ENCODE results near the gene BCDIN3D. TPM values are rescaled to one million over a fixed set of nuclear protein-coding genes. Genes with fewer than 3 reads are reported as not detected.

BCDIN3D gene
- total and polyA plus RNA-seq, 4 donors, result 1.7 to 4.4 (median 2.1) TPM

DNA sequence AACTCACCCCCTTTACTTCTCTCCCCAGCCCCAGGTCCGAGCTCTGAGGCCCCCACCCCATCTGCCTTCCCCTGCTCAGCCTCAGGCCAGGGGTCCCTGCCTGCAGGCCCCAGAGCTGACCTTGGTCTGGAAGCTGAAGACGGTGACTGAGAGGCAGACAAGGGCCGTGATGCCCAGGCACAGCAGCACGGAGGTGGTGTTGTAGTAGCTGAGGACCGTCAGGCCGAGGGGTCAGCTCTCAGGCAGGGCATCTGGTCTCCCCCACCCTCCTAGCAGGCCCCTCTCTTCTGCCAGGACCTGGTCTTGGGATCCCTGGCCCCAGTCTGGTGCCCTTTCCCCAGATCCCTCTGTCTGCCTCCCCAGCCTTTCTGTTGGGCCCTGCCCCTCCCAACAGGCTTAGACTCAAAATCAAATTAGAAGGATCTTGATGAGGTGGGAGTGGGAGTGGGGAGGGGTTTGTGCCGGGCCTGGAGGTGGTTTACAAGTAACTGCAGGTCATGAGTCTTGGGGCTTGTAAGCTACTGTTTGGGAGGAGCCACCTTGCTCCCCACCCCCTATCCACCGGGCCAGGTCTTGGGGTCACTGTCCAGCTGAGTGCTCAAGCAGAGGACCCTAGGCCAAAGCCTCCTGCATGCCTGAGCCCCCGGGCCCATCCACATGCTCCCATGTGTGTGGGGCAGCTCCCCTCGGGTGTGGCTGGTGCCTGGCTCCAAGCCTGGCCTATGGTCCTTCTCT is 46.6 kb upstream of the BCDIN3D start:
- H3K27me3 ChIP-seq (ENCODE audit: control insufficient read depth in 4 of 4, insufficient read depth in 4 of 4, low read length in 3 of 4), result no peaks in the 10 kb centered on the region
- no peaks in the 10 kb centered on the region for H3K9me3 ChIP-seq (ENCODE audit: control insufficient read depth in 4 of 4, low read length in 3 of 4)
- H3K36me3 ChIP-seq (ENCODE audit: control insufficient read depth in 4 of 4, insufficient read depth in 3 of 4, low read depth in 1 of 4, low read length in 3 of 4), result no peaks in the 10 kb centered on the region
- no peak overlapping the region for H3K27ac ChIP-seq (ENCODE audit: low read depth in 1 of 2, low read length in 2 of 2)
- no peak for DNase-seq (ENCODE audit: low spot score)
- WGBS, result 84% methylated on average over 10 of the region's 10 CpGs
- no peak overlapping the region for H3K4me3 ChIP-seq (ENCODE audit: low read depth in 1 of 3, low read length in 3 of 3)
- TF ChIP-seq, protein P1, sequence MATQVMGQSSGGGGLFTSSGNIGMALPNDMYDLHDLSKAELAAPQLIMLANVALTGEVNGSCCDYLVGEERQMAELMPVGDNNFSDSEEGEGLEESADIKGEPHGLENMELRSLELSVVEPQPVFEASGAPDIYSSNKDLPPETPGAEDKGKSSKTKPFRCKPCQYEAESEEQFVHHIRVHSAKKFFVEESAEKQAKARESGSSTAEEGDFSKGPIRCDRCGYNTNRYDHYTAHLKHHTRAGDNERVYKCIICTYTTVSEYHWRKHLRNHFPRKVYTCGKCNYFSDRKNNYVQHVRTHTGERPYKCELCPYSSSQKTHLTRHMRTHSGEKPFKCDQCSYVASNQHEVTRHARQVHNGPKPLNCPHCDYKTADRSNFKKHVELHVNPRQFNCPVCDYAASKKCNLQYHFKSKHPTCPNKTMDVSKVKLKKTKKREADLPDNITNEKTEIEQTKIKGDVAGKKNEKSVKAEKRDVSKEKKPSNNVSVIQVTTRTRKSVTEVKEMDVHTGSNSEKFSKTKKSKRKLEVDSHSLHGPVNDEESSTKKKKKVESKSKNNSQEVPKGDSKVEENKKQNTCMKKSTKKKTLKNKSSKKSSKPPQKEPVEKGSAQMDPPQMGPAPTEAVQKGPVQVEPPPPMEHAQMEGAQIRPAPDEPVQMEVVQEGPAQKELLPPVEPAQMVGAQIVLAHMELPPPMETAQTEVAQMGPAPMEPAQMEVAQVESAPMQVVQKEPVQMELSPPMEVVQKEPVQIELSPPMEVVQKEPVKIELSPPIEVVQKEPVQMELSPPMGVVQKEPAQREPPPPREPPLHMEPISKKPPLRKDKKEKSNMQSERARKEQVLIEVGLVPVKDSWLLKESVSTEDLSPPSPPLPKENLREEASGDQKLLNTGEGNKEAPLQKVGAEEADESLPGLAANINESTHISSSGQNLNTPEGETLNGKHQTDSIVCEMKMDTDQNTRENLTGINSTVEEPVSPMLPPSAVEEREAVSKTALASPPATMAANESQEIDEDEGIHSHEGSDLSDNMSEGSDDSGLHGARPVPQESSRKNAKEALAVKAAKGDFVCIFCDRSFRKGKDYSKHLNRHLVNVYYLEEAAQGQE (IDR thresholded peaks at IDR 0.05), result no peak
- TF ChIP-seq YY1 (IDR thresholded peaks at IDR 0.05) (no peak), EGR1 (IDR thresholded peaks at IDR 0.05; ENCODE audit: low read depth in 2 of 2) (no peak)
- H3K9ac ChIP-seq (ENCODE audit: low read depth in 1 of 2, low read length in 2 of 2), result no peak overlapping the region
- no peaks in the 10 kb centered on the region for H3K4me1 ChIP-seq (ENCODE audit: control insufficient read depth in 4 of 4, insufficient read depth in 4 of 4, low read length in 3 of 4)

DNA sequence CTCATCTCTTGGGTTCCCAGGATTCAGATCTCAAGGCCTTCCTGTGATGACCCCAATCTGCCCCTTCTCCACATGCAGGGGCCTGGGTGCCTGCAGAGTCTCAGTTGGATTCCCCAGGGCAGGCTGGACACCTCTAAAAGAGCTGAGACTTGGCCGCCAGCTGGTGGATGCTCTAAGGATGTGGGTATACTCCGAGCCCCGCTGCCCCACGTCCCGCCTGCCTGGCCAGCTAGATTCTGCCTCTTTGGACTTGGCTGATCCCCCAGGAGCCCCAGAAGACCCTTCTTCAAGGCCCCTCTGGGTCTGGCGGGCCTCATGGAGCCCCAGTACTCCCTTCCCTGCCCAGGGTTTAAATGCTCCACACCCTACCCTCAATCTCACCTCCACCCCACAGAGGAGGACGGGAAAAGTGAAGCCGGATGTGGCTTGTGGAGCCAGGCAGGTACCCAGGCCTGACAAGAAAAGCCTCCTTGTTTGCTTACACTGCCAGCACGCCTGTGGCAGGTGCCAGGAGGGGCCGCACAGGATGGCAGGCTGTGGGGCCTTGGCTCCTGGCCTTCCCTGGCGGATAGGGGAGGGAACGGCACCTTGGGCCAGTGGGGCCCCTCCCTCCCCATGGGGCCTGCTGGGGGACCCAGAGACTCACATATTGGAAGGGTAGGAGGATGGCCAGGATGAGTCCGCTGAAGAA is 45.7 kb upstream of the BCDIN3D start:
- no peaks in the 10 kb centered on the region for H3K9me3 ChIP-seq (ENCODE audit: control insufficient read depth in 4 of 4, low read length in 3 of 4)
- TF ChIP-seq, protein P1 (IDR thresholded peaks at IDR 0.05), result no peak
- TF ChIP-seq, protein P2, sequence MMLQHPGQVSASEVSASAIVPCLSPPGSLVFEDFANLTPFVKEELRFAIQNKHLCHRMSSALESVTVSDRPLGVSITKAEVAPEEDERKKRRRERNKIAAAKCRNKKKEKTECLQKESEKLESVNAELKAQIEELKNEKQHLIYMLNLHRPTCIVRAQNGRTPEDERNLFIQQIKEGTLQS (IDR thresholded peaks at IDR 0.05), result no peak
- TF ChIP-seq JUND (IDR thresholded peaks at IDR 0.05), result no peak
- TF ChIP-seq YY1 (IDR thresholded peaks at IDR 0.05), result no peak
- TF ChIP-seq FOXA2 (IDR thresholded peaks at IDR 0.05), result no peak
- no peak for TF ChIP-seq EGR1 (IDR thresholded peaks at IDR 0.05; ENCODE audit: low read depth in 2 of 2)
- TF ChIP-seq HNF4G (IDR thresholded peaks at IDR 0.05), result no peak
- TF ChIP-seq, protein P3, sequence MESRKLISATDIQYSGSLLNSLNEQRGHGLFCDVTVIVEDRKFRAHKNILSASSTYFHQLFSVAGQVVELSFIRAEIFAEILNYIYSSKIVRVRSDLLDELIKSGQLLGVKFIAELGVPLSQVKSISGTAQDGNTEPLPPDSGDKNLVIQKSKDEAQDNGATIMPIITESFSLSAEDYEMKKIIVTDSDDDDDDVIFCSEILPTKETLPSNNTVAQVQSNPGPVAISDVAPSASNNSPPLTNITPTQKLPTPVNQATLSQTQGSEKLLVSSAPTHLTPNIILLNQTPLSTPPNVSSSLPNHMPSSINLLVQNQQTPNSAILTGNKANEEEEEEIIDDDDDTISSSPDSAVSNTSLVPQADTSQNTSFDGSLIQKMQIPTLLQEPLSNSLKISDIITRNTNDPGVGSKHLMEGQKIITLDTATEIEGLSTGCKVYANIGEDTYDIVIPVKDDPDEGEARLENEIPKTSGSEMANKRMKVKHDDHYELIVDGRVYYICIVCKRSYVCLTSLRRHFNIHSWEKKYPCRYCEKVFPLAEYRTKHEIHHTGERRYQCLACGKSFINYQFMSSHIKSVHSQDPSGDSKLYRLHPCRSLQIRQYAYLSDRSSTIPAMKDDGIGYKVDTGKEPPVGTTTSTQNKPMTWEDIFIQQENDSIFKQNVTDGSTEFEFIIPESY (IDR thresholded peaks at IDR 0.05), result no peak
- TF ChIP-seq RXRA (IDR thresholded peaks at IDR 0.05), result no peak
- no peak for TF ChIP-seq TAF1 (conservative IDR thresholded peaks at IDR 0.05)
- TF ChIP-seq, protein P4, sequence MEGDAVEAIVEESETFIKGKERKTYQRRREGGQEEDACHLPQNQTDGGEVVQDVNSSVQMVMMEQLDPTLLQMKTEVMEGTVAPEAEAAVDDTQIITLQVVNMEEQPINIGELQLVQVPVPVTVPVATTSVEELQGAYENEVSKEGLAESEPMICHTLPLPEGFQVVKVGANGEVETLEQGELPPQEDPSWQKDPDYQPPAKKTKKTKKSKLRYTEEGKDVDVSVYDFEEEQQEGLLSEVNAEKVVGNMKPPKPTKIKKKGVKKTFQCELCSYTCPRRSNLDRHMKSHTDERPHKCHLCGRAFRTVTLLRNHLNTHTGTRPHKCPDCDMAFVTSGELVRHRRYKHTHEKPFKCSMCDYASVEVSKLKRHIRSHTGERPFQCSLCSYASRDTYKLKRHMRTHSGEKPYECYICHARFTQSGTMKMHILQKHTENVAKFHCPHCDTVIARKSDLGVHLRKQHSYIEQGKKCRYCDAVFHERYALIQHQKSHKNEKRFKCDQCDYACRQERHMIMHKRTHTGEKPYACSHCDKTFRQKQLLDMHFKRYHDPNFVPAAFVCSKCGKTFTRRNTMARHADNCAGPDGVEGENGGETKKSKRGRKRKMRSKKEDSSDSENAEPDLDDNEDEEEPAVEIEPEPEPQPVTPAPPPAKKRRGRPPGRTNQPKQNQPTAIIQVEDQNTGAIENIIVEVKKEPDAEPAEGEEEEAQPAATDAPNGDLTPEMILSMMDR (IDR thresholded peaks at IDR 0.05; ENCODE audit: low read depth, low read length, missing input control), result no peak
- no peak for TF ChIP-seq NR2F2 (IDR thresholded peaks at IDR 0.05)
- no peak for TF ChIP-seq GABPA (IDR thresholded peaks at IDR 0.05 in 1 of 2, conservative IDR thresholded peaks at IDR 0.05 in 1 of 2)
- TF ChIP-seq, protein P5, sequence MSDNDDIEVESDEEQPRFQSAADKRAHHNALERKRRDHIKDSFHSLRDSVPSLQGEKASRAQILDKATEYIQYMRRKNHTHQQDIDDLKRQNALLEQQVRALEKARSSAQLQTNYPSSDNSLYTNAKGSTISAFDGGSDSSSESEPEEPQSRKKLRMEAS (IDR thresholded peaks at IDR 0.05), result no peak
- no peak for TF ChIP-seq RAD21 (IDR thresholded peaks at IDR 0.05)
- TF ChIP-seq HNF4A (conservative IDR thresholded peaks at IDR 0.05), result no peak
- no peak for TF ChIP-seq SP1 (IDR thresholded peaks at IDR 0.05)
- TF ChIP-seq FOXA1 (IDR thresholded peaks at IDR 0.05), result no peak
- WGBS, result 92% methylated on average over 13 of the region's 13 CpGs
- no peaks in the 10 kb centered on the region for H3K27me3 ChIP-seq (ENCODE audit: control insufficient read depth in 4 of 4, insufficient read depth in 4 of 4, low read length in 3 of 4)
- no peaks in the 10 kb centered on the region for H3K4me1 ChIP-seq (ENCODE audit: control insufficient read depth in 4 of 4, insufficient read depth in 4 of 4, low read length in 3 of 4)
- no peak overlapping the region for H3K4me3 ChIP-seq (ENCODE audit: low read depth in 1 of 3, low read length in 3 of 3)
- no peak overlapping the region for H3K9ac ChIP-seq (ENCODE audit: low read depth in 1 of 2, low read length in 2 of 2)
- no peaks in the 10 kb centered on the region for H3K36me3 ChIP-seq (ENCODE audit: control insufficient read depth in 4 of 4, insufficient read depth in 3 of 4, low read depth in 1 of 4, low read length in 3 of 4)
- H3K27ac ChIP-seq (ENCODE audit: low read depth in 1 of 2, low read length in 2 of 2), result no peak overlapping the region
- DNase-seq (ENCODE audit: low spot score), result no peak
